Measurements from ENCODE around the gene AP3S2.
"Not testable (repeated sequence)": the region's sequence is repeated elsewhere in the genome, so short reads cannot be mapped to it uniquely, and the experiment has no call there.

The AP3S2 gene

DNA sequence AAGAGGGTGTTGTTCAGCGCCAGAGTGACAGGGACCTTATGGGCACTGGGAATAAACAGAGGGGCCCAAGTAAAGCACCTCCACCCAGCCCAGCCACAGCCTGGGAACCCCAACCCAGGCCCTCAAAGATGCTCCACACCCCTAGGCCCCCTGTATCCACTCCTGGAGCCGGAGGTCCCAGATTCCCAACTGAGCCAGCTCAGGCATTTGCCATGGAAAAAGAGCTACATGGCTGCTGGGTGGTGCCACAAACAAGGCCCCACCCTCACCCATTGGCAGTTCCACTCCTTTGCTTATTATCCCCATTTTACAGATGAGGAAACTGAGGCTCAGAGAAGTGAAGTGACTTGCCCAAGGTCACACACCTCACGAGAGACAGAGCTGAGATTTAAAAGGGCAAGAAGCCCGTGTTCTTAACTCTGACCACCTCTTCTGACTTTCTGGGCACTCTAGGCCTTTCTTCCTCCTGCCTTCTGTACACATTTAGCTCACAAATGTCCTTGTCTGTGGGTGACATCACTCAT is 96.1 kb downstream of the AP3S2 start:
- H3K4me3 ChIP-seq (ENCODE audit: control insufficient read depth, low read depth, low read length), result no peak overlapping the region
- no peak for DNase-seq (ENCODE audit: low read depth)
- no peak for TF ChIP-seq CTCF (IDR thresholded peaks at IDR 0.05; ENCODE audit: control insufficient read depth, insufficient read depth, low read depth, low read length, missing control alignments)

- no peak for TF ChIP-seq CTCF (IDR thresholded peaks at IDR 0.05; ENCODE audit: control insufficient read depth, insufficient read depth, low read depth, low read length, missing control alignments)
- DNase-seq (ENCODE audit: low read depth), result no peak
- H3K4me3 ChIP-seq (ENCODE audit: control insufficient read depth, low read depth, low read length), result no peak overlapping the region
These were observed 97.8 kb downstream of the AP3S2 start for GRCh38 chr15:89795996-89796395.

- no peak for DNase-seq (ENCODE audit: low read depth)
- H3K4me3 ChIP-seq (ENCODE audit: control insufficient read depth, low read depth, low read length), result no peak overlapping the region
- no peak for TF ChIP-seq CTCF (IDR thresholded peaks at IDR 0.05; ENCODE audit: control insufficient read depth, insufficient read depth, low read depth, low read length, missing control alignments)
These were observed 99.1 kb downstream of the AP3S2 start for GRCh38 chr15:89794627-89795241.

GRCh38 chr15:89792106-89792805 is 101.5 kb downstream of the AP3S2 start:
- H3K4me3 ChIP-seq (ENCODE audit: control insufficient read depth, low read depth, low read length), result no peak overlapping the region
- TF ChIP-seq CTCF (IDR thresholded peaks at IDR 0.05; ENCODE audit: control insufficient read depth, insufficient read depth, low read depth, low read length, missing control alignments), result no peak
- no peak for DNase-seq (ENCODE audit: low read depth)

DNA sequence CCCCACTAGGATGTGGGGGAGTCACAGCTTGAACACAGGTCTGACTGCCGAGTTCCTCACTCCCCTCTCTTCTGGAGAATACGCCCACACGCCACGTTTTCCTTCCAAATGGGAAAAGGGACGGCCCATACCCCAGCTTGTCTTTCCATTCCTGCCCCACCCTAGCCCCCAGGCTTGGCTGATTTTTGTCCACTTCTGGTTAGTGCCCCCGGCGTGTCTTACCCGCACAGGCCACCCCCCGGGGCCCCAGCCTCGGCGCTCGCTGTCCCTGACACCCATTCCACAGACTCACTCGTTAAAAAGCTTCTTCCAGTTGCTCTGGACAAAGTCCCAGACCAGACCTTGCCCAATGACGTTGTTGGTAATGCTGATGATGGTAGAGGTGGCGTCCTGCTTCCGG is 103.1 kb downstream of the AP3S2 start:
- no peak for TF ChIP-seq CTCF (IDR thresholded peaks at IDR 0.05; ENCODE audit: control insufficient read depth, insufficient read depth, low read depth, low read length, missing control alignments)
- H3K4me3 ChIP-seq (ENCODE audit: control insufficient read depth, low read depth, low read length), result no peak overlapping the region
- DNase-seq (ENCODE audit: low read depth), result no peak

DNA sequence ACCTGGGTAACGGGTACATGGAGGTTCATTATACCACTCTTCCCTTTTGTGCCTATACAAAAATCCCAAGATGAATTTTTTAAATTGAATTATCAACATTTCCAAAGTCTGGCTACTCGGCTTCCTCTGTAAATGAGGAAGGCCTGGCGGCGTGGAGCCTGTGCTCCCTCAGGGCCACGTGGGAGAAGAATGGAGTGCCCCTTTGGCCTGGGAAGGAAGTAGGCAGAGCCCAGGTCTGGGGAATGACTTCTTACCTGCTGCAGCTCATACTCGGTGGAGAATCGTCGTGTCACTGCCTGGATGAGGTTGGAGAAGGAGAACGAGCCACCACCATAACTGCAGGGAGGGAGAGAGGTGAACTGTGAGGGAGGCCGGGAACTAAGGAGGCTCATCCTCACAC is 103.6 kb downstream of the AP3S2 start:
- H3K4me3 ChIP-seq (ENCODE audit: control insufficient read depth, low read depth, low read length), result no peak overlapping the region
- no peak for DNase-seq (ENCODE audit: low read depth)
- TF ChIP-seq CTCF (IDR thresholded peaks at IDR 0.05; ENCODE audit: control insufficient read depth, insufficient read depth, low read depth, low read length, missing control alignments), result no peak

DNA sequence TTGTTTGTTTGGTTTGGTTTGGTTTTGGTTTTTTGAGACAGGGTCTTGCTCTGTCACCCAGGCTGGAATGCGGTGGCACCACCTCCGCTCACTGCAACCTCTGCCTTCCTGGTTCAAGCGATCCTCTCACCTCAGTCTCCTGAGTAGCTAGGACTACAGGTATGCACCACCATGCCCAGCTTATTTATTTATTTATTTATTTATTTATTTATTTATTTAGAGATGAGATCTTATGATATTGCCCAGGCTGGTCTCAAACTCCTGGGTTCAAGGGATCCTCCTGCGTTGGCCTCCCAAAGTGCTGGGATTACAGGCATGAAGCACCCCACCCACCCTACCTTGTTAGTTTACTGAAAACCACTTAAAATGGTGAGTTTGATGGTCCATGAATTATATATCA is 105.2 kb downstream of the AP3S2 start:
- not testable (repeated sequence) for DNase-seq (ENCODE audit: low read depth); H3K4me3 ChIP-seq (ENCODE audit: control insufficient read depth, low read depth, low read length)
